Sigmoid colon (tissue), 4 donors: ENCODE data around the gene IL4.

Experiments used
- CTCF ChIP-seq, 4 experiments: fragments of 450-650 bp in 3 of 4; fragments of 200-600 bp in 1 of 4; IDR thresholded peaks; one replicate each; pipeline ENCODE4 v1.5.1; 2016 to 2019; ENCODE audit warnings: antibody characterized with exemption in 4 of 4, mild to moderate bottlenecking in 3 of 4, moderate library complexity in 2 of 4
- POLR2A ChIP-seq, 2 donors: fragments of 450-650 bp; IDR thresholded peaks; one replicate each; pipeline ENCODE4 v1.6.1; 2016; ENCODE audit warnings: antibody characterized with exemption in 2 of 2, mild to moderate bottlenecking in 2 of 2, moderate library complexity in 2 of 2
- POLR2AphosphoS5 ChIP-seq, 4 donors: sonication (generic); formaldehyde crosslinking; IDR thresholded peaks; one replicate each; pipeline ENCODE4 v1.6.1; 2017; ENCODE audit warnings: antibody characterized with exemption in 4 of 4

GRCh38 chr5:132641241-132641723 is 32.5 kb upstream of the IL4 start:
- no peak for TF ChIP-seq CTCF (IDR thresholded peaks at IDR 0.05)
- no peak for TF ChIP-seq POLR2A (IDR thresholded peaks at IDR 0.05)
- TF ChIP-seq POLR2AphosphoS5 (IDR thresholded peaks at IDR 0.05) = no peak
